Endometrial microvascular endothelial cells (primary cell): ENCODE measurements around the gene STRN4. TPM values are rescaled to one million over a fixed set of nuclear protein-coding genes. Genes with fewer than 3 reads are reported as not detected.
"Not testable (repeated sequence)": the region's sequence is repeated elsewhere in the genome, so short reads cannot be mapped to it uniquely, and the experiment has no call there.

ENCODE experiments used
- in situ Hi-C: cut with HindIII; loops from 2 replicates; pipeline ENCODE4 v1.10.0; 2017; ENCODE audit warnings: low sequenced_read_pairs, low pct_unique_long_range_greater_than_20kb; ENCODE audit errors: inconsistent ontology term
- total RNA-seq: library from RNA; depleted of rRNA; stranded (reverse); fragments of >200 nt; gene quantifications from one replicate; pipeline ENCODE4 v1.2.3, GENCODE V29; 2015; ENCODE audit errors: inconsistent ontology term

STRN4 gene, protein sequence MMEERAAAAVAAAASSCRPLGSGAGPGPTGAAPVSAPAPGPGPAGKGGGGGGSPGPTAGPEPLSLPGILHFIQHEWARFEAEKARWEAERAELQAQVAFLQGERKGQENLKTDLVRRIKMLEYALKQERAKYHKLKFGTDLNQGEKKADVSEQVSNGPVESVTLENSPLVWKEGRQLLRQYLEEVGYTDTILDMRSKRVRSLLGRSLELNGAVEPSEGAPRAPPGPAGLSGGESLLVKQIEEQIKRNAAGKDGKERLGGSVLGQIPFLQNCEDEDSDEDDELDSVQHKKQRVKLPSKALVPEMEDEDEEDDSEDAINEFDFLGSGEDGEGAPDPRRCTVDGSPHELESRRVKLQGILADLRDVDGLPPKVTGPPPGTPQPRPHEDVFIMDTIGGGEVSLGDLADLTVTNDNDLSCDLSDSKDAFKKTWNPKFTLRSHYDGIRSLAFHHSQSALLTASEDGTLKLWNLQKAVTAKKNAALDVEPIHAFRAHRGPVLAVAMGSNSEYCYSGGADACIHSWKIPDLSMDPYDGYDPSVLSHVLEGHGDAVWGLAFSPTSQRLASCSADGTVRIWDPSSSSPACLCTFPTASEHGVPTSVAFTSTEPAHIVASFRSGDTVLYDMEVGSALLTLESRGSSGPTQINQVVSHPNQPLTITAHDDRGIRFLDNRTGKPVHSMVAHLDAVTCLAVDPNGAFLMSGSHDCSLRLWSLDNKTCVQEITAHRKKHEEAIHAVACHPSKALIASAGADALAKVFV
- total RNA-seq = 95.9 TPM

DNA sequence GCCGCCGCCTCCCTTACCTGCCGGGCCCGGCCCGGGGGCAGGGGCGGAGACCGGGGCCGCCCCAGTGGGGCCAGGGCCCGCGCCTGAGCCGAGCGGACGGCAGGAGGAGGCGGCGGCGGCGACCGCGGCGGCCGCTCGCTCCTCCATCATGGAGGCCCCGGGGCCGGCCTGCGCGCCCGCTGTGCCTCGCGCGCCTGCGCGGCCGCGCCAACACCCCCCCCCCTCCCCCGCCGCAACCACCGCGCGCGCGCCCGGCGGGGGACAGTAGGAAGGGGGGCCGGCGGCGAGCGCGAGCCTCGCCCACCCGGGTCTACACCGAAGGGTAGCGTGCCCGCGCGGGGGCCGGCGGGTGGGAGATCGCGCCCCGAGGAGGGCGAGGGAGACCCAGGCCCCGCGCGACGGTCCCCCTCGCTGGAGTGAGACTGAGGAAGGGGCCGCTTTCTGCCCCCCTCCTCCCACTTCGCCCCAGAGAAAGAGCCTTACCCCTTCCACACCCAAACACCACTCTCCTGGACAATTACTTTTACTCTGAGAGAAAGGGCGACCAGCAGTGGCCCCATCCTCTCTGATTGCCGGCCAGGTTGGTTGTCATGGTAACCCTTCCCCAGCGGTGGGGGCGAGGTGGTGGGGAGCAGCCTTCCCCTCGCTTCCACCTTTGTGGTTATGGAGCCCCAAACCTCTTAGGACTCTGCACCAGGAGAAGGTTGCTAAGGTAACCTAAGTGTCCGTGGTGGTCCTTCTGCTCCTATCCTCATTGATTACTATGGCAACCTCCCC lies at the start of gene STRN4:
Gene STRN4, minus strand, starts transcription at position 170 of the 777 bp plus-strand sequence. Its CDS starts 20 bp downstream, at position 150.
- in situ Hi-C loops = no loop called here

DNA sequence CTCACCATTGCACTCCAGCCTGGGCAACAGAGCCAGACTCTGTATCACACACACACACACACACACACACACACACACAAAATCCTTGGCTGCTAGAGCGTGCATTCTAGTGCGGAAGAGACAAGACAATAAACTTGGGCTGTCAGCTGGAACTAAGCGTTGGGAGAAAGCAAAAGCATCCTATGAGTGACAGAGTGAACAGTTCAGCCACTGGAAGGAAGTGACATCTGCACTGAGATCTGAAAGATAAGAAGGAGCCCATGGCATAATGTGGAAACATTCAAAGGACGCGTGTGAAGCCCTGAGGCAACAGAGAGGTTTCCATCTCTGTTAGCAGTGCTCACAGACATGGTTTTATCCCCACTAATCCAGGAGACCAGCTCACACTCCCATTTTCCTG lies 45.7 kb upstream of the STRN4 start:
- in situ Hi-C loops = no loop called here

GRCh38 chr19:46789371-46789770 lies 43.1 kb upstream of the STRN4 start:
- in situ Hi-C loops = no loop called here

GRCh38 chr19:46788968-46789338 lies 42.7 kb upstream of the STRN4 start:
- in situ Hi-C loops = no loop called here

GRCh38 chr19:46788262-46788967 lies 42.2 kb upstream of the STRN4 start, which contains the start of gene SLC1A5:
Gene SLC1A5 (minus strand): TSS chr19:46788594. CDS start chr19:46787965, 629 bp downstream.
- in situ Hi-C loops = no loop called here

GRCh38 chr19:46787331-46788261 lies 41.3 kb upstream of the STRN4 start:
- in situ Hi-C loops = no loop called here

DNA sequence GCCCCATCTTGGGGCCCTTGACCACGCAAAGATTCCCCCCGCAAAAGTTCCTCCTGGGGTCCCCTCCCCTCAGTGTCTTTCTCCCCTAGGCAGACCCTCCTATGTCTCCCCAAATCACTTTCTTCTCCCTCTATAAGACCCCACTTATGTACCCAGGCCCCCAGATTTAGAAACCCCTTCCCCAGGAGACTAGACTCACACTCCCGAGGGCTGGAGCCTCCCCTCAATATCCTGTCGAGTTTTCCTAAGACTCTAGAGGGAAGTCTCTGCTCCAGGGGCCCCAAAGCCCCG lies 40.7 kb upstream of the STRN4 start:
- in situ Hi-C loops = no loop called here

- in situ Hi-C loops = no loop called here
Observed at GRCh38 chr19:46786236-46787039, 40.2 kb upstream of the STRN4 start.

GRCh38 chr19:46785980-46786235 lies 39.7 kb upstream of the STRN4 start:
- in situ Hi-C loops = no loop called here

DNA sequence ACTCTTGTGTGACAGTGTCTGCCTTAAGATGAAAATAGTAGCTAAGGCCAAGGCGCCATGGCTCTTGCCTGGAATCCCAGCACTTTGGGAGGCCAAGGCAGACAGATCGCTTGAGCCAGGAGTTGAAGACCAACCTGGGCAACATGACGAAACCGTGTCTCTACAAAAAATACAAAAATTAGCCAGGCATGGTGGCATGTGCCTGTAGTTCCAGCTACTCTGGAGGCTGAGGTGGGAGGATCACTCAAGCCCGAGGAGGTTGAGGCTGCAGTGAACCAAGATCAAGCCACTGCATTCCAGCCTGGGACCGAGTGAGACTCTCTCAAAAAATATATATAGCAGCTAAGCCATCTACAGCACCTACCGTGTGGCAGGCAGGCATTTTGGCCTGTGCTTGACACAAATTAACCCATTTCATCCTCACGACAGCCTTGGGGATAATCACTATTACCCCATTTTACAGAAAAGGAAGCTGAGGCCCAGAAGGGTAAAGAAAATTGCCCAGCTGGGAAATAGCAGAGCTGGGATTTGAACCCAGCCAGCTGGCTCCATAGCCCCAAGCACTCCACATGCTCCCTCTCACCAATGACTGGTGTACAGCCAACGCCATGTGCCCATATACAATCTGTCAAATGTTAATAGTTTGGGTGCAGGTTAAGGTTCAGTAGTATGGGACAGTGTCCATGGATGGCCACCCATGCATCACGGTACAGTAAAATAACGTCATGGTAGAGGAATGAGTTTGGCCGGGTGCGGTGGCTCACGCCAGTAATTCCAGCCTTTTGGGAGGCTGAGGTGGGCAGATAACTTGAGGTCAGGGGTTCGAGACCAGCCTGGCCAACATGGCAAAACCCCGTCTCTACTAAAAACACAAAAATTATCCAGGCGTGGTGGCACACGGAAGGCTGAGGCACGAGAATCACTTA lies 39.1 kb upstream of the STRN4 start:
- in situ Hi-C loops = no loop called here

GRCh38 chr19:46784262-46785053 lies 38.2 kb upstream of the STRN4 start:
- in situ Hi-C loops = no loop called here

DNA sequence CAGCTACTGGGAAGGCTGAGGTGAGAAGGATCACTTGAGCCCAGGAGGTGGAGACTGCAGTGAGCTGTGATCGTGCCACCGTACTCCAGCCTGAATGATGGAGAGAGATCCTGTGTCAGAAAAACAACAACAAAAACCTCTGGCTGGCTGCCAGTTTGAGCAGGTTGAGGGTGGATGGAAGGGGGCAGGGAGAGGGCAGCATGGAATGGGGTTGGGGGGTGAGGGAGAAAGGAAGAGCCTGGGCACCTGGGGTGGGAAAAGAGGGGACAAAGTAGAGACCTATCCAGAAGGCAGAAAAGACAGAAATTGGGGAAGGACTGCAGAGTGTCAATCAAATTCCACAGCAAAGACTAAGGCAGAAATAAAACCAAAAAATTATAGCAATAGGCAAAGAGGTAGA lies 37.4 kb upstream of the STRN4 start:
- in situ Hi-C loops = no loop called here

DNA sequence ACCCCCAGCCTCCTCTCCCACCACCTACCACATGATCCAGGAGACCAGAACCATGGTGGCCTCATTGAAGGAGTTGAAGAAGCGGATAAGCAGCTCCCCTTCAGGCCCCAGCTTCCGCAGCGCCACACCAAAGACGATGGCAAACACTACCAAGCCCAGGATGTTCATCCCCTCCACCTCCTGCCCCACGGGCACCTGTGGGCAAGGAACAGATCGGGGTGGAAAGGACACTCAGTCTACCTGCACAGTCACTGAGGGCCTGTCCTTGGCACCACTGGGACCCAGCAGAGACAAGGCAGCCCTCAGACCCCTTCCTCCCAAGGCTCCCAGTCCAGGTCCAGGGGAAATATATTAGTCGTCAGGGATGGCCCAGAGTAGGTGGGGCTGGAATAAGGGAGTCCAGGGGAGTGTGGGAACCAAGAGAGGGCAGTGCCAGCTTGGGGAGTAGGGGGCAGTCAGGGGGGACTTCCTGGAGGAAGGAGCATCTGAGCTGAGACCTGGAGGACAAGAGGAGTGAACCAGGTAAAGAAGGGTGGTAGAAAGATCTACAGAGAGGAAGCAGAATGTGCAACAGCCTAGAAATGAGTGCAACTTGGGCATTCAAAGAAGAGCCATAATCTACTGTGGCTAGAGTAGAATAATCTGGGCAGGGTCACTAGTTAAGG lies 36.2 kb upstream of the STRN4 start:
- in situ Hi-C loops = no loop called here

DNA sequence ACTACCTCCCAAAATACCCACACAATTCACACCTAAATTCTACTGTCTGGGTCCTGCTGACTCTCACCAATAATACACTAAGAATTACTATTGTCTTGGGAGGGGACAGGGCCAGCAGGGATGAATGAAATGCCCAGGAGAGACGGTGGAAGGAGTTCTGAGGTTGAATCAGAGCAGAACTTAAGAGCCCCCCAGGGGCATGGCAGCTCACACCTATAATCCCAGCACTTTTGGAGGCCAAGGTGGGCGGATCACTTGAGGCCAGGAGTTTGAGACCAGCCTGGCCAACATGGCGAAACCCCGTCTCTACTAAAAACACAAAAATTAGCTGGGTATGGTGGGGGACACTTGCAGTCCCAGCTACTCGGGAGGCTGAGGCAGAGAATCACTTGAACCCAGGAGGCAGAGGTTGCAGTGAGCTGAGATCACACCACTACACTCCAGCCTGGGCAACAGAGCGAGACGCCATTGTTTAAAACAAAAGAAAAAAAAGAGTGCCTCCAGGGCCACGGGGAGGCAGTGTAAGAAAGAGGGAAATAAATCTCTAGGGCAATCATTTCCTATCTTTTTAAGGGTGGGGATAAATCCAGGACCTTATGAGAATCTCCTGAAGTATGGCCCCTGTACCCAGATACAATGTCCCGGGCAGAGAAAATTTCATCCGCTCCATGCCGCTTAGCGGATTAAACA lies 31.9 kb upstream of the STRN4 start:
- in situ Hi-C loops = not testable (repeated sequence)
